T-helper 9 cell (primary cell): ENCODE measurements around the gene RFK.
"Not testable (repeated sequence)": the region's sequence is repeated elsewhere in the genome, so short reads cannot be mapped to it uniquely, and the experiment has no call there.

Source experiments
- DNase-seq: peaks from one replicate; pipeline ENCODE4 v3.0.0-alpha.2; 2020

Gene RFK

GRCh38 chr9:76369583-76369982, 24.6 kb downstream of the RFK start:
- DNase-seq = no peak

GRCh38 chr9:76366275-76366674, 28.0 kb downstream of the RFK start:
- no peak for DNase-seq

- DNase-seq = no peak
These were observed 29.2 kb downstream of the RFK start for GRCh38 chr9:76365028-76365427.

- DNase-seq = no peak
These were observed 31.2 kb downstream of the RFK start for GRCh38 chr9:76363032-76363395.

GRCh38 chr9:76362332-76363031, 31.7 kb downstream of the RFK start:
- DNase-seq = not testable (repeated sequence)

GRCh38 chr9:76359766-76360165, 34.5 kb downstream of the RFK start:
- no peak for DNase-seq

- no peak for DNase-seq
These were observed 34.9 kb downstream of the RFK start for GRCh38 chr9:76359365-76359764.

GRCh38 chr9:76358628-76359280, 35.5 kb downstream of the RFK start:
- no peak for DNase-seq

- DNase-seq = no peak
These were observed 36.7 kb downstream of the RFK start for GRCh38 chr9:76357555-76357954.

GRCh38 chr9:76355886-76356285, 38.3 kb downstream of the RFK start:
- no peak for DNase-seq

GRCh38 chr9:76354221-76354620, 40.0 kb downstream of the RFK start:
- DNase-seq = no peak

- DNase-seq = no peak
These were observed 40.9 kb downstream of the RFK start for GRCh38 chr9:76353280-76353679.

GRCh38 chr9:76352026-76352620, 42.1 kb downstream of the RFK start:
- DNase-seq = no peak

GRCh38 chr9:76351006-76351405, 43.2 kb downstream of the RFK start:
- no peak for DNase-seq

- no peak for DNase-seq
These were observed 44.4 kb downstream of the RFK start for GRCh38 chr9:76349865-76350264.

GRCh38 chr9:76342858-76343257, 51.4 kb downstream of the RFK start:
- no peak for DNase-seq

GRCh38 chr9:76342201-76342600, 52.0 kb downstream of the RFK start:
- DNase-seq = no peak

- DNase-seq = no peak
These were observed 52.6 kb downstream of the RFK start for GRCh38 chr9:76341616-76342015.

- no peak for DNase-seq
These were observed 55.8 kb downstream of the RFK start for GRCh38 chr9:76338418-76338817.

- no peak for DNase-seq
These were observed 58.2 kb downstream of the RFK start for GRCh38 chr9:76336027-76336426.
